MCF 10A (cell line): ENCODE data around the gene MED27. TPM values are rescaled to one million over a fixed set of nuclear protein-coding genes. Genes with fewer than 3 reads are reported as not detected.

Experiments
- BruUV-seq: library from RNA; stranded (reverse); fragments of 400-500 nt; replicated peaks from 2 replicates; lab custom pipeline; 2021; lab: Mats Ljungman, UMichigan
- CTCF ChIA-PET: fragments of 300-600 bp; sonication (Branson Sonifier 250); formaldehyde crosslinking; extraction: SDS; loops from one replicate; lab custom pipeline; 2021; ENCODE audit warnings: antibody characterized with exemption, inconsistent platforms; lab: Yijun Ruan, JAX
- POLR2A ChIA-PET: fragments of 300-600, 350-650 bp; sonication (Branson Sonifier 250); formaldehyde crosslinking; extraction: SDS; loops from one replicate; lab custom pipeline; 2020; ENCODE audit warnings: antibody characterized with exemption, inconsistent platforms; lab: Yijun Ruan, JAX
- DNase-seq: peaks from one replicate; pipeline ENCODE4 v3.0.0-alpha.2; 2018; ENCODE audit not compliant: unreplicated experiment
- H3K27ac Mint-ChIP-seq: one replicate; pipeline ENCODE4 v1.8.0; 2022; ENCODE audit warnings: mild to moderate bottlenecking, low read depth, mixed read lengths; ENCODE audit not compliant: unreplicated experiment
- H3K27me3 Mint-ChIP-seq: one replicate; pipeline ENCODE4 v1.8.0; 2022; ENCODE audit warnings: mixed read lengths; ENCODE audit not compliant: insufficient read depth, unreplicated experiment
- H3K36me3 Mint-ChIP-seq: one replicate; pipeline ENCODE4 v1.8.0; 2022; ENCODE audit warnings: mild to moderate bottlenecking, moderate library complexity, mixed read lengths; ENCODE audit not compliant: insufficient read depth, unreplicated experiment
- H3K4me1 Mint-ChIP-seq: one replicate; pipeline ENCODE4 v1.8.0; 2022; ENCODE audit warnings: mixed read lengths; ENCODE audit not compliant: insufficient read depth, unreplicated experiment
- H3K4me3 Mint-ChIP-seq: one replicate; pipeline ENCODE4 v1.8.0; 2022; ENCODE audit warnings: mild to moderate bottlenecking, moderate library complexity, mixed read lengths; ENCODE audit not compliant: unreplicated experiment
- H3K9me3 Mint-ChIP-seq: one replicate; pipeline ENCODE4 v1.8.0; 2022; ENCODE audit warnings: mixed read lengths; ENCODE audit not compliant: unreplicated experiment
- CTCF ChIP-seq: fragments of 200-600 bp; IDR thresholded peaks from one replicate; pipeline ENCODE4 v1.8.0; 2022; ENCODE audit warnings: antibody characterized with exemption, mild to moderate bottlenecking; ENCODE audit not compliant: unreplicated experiment
- intact Hi-C: fragments of 100-400 bp; cut with micrococcal nuclease; formaldehyde crosslinking; loops from 2 replicates; pipeline ENCODE4 v1.14.1; 2022
- total RNA-seq: library from RNA; stranded (reverse); gene quantifications from 2 replicates; pipeline ENCODE4 v1.2.3, GENCODE V29; 2022

Gene MED27
- total RNA-seq, 1 experiment from 2014 or later: 34.3 TPM

- intact Hi-C loops: no loop called here
- ChIA-PET POLR2A (interaction anchor here (0.6 kb wide), 1 partner anchor 12 kb away, joined by 3 read pairs; no protein-coding TSS in a partner anchor), CTCF (interaction anchor here (0.7 kb wide), 1 partner anchor 61 kb away, joined by 4 read pairs; no protein-coding TSS in a partner anchor)
- DNase-seq: no peak
- Mint-ChIP-seq H3K4me1 (peaks cover 13% of the 10 kb centered on the region), H3K9me3 (no peaks in the 10 kb centered on the region), H3K27me3 (no peaks in the 10 kb centered on the region), H3K27ac (no peak overlapping the region), H3K36me3 (no peaks in the 10 kb centered on the region), H3K4me3 (no peak overlapping the region)
- no TSS peak for BruUV-seq
- no peak for TF ChIP-seq CTCF
These were observed 79.0 kb downstream of the MED27 start for GRCh38 chr9:132000659-132001058.

- peak; percentile 42 for DNase-seq
- BruUV-seq: no TSS peak
These were observed 79.7 kb downstream of the MED27 start for GRCh38 chr9:131999692-132000551.

GRCh38 chr9:131997779-131998178, 81.9 kb downstream of the MED27 start:
- ChIA-PET CTCF (no interaction called here), POLR2A (interaction anchor here (1.5 kb wide), 1 partner anchor 10 kb away, joined by 4 read pairs; no protein-coding TSS in a partner anchor)
- Mint-ChIP-seq H3K4me3 (no peak overlapping the region), H3K9me3 (no peaks in the 10 kb centered on the region), H3K27ac (no peak overlapping the region), H3K36me3 (no peaks in the 10 kb centered on the region), H3K27me3 (no peaks in the 10 kb centered on the region), H3K4me1 (peaks cover 18% of the 10 kb centered on the region)
- intact Hi-C loops: no loop called here
- TF ChIP-seq CTCF: no peak
- no peak for DNase-seq
- no TSS peak for BruUV-seq

More at GRCh38 chr9:131999692-132000551, 79.7 kb downstream of the MED27 start:
- H3K36me3 Mint-ChIP-seq: no peaks in the 10 kb centered on the region
- no peaks in the 10 kb centered on the region for H3K27me3 Mint-ChIP-seq
- no peak for TF ChIP-seq CTCF
- CTCF ChIA-PET: no interaction called here
- peaks cover 18% of the 10 kb centered on the region for H3K4me1 Mint-ChIP-seq
- POLR2A ChIA-PET: interaction anchor here (0.6 kb wide), 1 partner anchor 12 kb away, joined by 3 read pairs; no protein-coding TSS in a partner anchor
- intact Hi-C loops: no loop called here
- no peak overlapping the region for H3K4me3 Mint-ChIP-seq
- H3K9me3 Mint-ChIP-seq: no peaks in the 10 kb centered on the region
- H3K27ac Mint-ChIP-seq: no peak overlapping the region

DNA sequence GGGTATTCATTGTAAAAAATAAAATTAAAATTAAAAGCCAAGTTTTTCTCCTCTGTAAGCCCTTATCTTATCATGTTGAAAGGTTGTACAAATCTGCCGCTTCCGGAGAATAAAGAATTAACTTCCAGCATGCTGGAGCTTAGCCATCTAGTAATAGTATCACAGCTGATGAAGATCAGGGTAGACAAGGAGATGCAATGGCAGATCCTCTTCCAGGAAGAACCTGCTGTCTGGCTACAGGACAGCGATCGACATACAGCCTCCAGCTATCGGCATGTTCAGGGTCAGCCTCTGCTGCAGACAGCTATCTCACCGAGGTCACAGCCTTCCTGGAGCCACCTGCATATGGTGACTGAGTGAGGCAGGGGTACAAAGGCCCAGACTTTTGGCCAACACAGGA, 82.6 kb downstream of the MED27 start:
- intact Hi-C loops: no loop called here
- Mint-ChIP-seq H3K9me3 (no peaks in the 10 kb centered on the region), H3K36me3 (no peaks in the 10 kb centered on the region), H3K27me3 (no peaks in the 10 kb centered on the region), H3K4me1 (peaks cover 18% of the 10 kb centered on the region), H3K27ac (no peak overlapping the region), H3K4me3 (no peak overlapping the region)
- POLR2A ChIA-PET: interaction anchor here (1.5 kb wide), 1 partner anchor 10 kb away, joined by 4 read pairs; no protein-coding TSS in a partner anchor
- no peak for TF ChIP-seq CTCF
- BruUV-seq: no TSS peak
- CTCF ChIA-PET: interaction anchor here (1.0 kb wide), 1 partner anchor 9 kb away, joined by 3 read pairs; no protein-coding TSS in a partner anchor
- DNase-seq: no peak
